Stimulated activated effector memory CD8-positive, alpha-beta T cell treated with anti-CD3 and anti-CD28 coated beads, Interleukin-12 subunit alpha, Interleukin-12 subunit beta, amount 100 ng/mL, for 72 hours (primary cell): ENCODE measurements around the gene CD7.

Experiments
- ATAC-seq: fragments of 150-1000 bp; cut with Tn5 transposase; 2 replicates; pipeline ENCODE4 v1.10.0; 2021
- DNase-seq, 2 donors: peaks; one replicate each; pipeline ENCODE4 v3.0.0; 2021 to 2022; ENCODE audit warnings: low spot score in 2 of 2
- H3K27ac Mint-ChIP-seq: one replicate; pipeline ENCODE4 v1.8.0; 2022; ENCODE audit warnings: mild to moderate bottlenecking, mixed read lengths
- H3K36me3 Mint-ChIP-seq: one replicate; pipeline ENCODE4 v1.8.0; 2022; ENCODE audit warnings: mild to moderate bottlenecking, mixed read lengths
- H3K4me1 Mint-ChIP-seq: one replicate; pipeline ENCODE4 v1.8.0; 2022; ENCODE audit warnings: mixed read lengths
- H3K4me3 Mint-ChIP-seq: one replicate; pipeline ENCODE4 v1.8.0; 2022; ENCODE audit warnings: mild to moderate bottlenecking, mixed read lengths
- H3K9me3 Mint-ChIP-seq: one replicate; pipeline ENCODE4 v1.8.0; 2022; ENCODE audit warnings: mixed read lengths

Gene CD7

DNA sequence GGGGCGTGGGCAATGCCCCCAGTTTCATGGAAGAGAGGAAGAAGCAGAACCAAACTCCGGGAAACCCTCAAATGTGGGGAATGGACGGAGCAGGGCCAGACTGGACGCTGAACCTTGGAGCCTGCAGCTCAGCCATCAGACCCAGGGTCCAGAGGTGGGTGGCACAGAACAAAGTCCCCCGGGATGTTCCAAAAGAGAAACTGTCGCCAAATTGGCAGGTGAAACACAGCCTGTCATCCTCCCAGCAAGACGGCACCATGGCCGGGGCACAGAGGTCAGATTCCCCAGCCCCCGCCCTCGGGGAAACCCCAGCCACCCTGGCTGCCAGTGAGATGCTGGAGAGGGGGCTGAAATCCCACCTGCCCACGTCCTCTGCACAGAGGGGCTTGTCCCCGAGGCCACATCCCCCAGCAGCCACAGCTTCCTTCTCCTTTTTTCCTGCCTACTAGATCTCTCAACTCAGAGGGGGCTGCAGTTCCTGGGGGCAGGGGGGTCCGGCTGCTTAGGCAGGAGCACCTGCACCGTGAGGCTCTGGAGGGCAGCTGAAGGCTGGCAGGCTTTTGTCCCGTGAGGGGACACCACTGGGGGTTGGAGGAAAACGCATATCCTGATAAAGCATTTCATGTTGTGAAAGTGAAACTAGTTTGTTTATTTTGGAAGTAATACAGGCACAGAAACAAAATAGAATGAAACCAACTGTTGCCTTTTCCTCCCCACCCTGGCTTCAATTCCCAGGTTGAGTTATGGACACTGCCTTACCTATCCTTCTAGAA is 17.4 kb upstream of the CD7 start:
- ATAC-seq (no peak), DNase-seq (no peak)
- Mint-ChIP-seq H3K27ac (peak overlapping the region; percentile 90), H3K36me3 (no peaks in the 10 kb centered on the region), H3K4me3 (peak overlapping the region; percentile 81), H3K4me1 (peaks cover 44% of the 10 kb centered on the region), H3K9me3 (no peaks in the 10 kb centered on the region)

DNA sequence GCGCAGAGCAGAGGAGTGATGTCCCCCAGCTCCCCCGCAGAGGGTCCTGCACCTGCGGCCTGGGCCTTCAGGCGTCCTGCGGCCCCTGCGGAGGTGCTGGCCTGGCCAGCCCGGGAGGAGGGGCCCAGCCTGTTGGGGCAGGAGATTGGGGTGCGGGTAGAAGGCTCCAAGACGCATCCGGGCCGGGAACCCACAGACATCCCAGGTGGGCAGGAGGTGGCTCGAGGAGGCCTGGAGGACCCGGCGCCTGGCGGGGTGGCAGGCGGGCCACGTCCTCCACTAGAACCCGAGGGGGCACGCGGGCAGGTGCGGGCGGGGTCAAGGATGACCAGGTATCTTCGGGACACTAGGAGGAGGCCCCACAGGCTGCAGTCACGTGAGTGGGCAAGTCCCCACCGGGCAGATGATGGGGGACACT is 16.8 kb upstream of the CD7 start:
- Mint-ChIP-seq H3K9me3 (no peaks in the 10 kb centered on the region), H3K4me3 (peak overlapping the region; percentile 81), H3K4me1 (peaks cover 44% of the 10 kb centered on the region), H3K36me3 (no peaks in the 10 kb centered on the region), H3K27ac (no peak overlapping the region)
- DNase-seq = no peak
- no peak for ATAC-seq

DNA sequence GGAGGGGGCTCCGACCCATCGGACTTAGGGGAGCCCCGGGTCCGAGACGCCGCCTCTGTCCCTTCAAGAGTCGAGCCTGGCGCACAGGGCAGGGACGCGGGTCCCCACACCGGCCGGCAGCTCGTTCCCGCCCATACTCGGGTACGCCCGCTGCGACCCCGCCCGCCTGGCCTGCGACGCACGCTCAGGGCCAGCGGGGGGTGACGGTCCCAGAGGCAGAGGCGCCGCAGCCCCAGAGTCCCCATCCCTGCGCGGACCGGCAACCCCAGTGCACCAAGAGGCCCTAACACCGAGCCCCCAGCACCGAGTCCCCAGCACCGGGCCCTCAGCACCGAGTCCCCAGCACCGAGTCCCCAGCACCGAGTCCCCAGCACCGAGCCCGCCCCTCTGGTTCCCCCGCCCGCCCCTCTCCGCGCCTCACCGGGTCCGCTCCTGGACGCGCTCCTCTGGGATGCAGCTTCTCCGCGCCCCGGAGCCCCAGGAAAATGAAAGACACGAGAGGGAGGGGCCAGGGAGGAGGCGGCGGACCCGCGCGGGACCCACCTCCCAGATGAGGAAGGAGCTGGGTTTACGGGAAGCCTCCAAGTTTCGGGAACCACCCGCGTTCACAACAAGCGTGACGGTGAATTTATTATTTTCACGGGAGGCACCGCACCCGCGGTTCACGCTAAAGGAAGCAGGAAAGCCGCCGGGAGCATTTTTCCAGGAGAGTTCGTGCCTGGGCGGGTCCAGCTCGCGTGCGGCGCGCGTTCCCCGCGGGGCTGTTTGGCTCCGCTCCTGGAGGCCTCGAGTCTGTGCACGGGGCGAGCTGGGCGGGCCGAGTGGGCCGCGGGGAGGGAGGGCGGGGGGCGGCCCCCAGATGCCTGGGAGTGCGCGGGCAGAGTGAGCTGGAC is 16.1 kb upstream of the CD7 start, which contains the start of gene SECTM1:
SECTM1 (minus strand) TSS at position 488 of the 893 bp plus-strand sequence. CDS start 6,526 bp downstream, outside the sequence.
- DNase-seq = no peak
- peak; percentile 65 for ATAC-seq
- Mint-ChIP-seq H3K27ac (peak within 1 kb of the TSS; percentile 34), H3K9me3 (no peaks in the 10 kb centered on the region), H3K4me1 (peaks cover 38% of the 10 kb centered on the region), H3K4me3 (peak within 1 kb of the TSS; percentile 81), H3K36me3 (no peaks in the 10 kb centered on the region)

DNA sequence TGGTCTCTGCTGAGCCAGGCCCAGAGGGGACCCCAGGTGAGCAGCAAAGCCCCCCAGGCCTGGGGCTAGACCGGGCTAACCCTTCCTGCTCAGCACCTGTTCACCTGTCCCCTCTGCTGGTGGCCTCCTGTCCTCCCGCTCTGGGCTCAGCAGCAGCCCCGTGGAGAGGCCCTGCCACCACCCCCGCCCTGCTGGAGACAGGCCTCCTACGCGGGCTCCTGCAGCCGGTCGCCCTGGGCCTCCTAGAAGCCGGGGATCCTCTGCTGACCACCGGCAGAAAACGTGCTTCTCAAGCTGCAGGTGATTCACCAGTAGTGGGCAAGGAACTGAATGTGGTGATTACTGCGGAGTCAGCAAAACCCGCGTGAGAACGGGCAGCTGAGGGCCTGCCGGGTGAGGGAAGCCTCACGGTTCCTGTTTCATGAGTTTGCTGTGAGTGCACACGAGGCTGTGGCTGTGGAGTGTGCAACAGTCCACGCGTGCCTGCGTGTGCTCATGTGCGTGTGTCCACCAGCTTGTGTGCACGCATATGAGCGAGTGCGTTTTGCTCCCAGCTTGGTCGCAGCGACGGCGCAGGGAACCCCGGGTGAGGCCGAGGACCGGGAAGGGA is 15.4 kb upstream of the CD7 start:
- DNase-seq (no peak), ATAC-seq (peak; percentile 69)
- H3K4me3 Mint-ChIP-seq = peak overlapping the region; percentile 81
- H3K27ac Mint-ChIP-seq = peak overlapping the region; percentile 34
- no peaks in the 10 kb centered on the region for H3K9me3 Mint-ChIP-seq
- peaks cover 34% of the 10 kb centered on the region for H3K4me1 Mint-ChIP-seq
- H3K36me3 Mint-ChIP-seq = no peaks in the 10 kb centered on the region

DNA sequence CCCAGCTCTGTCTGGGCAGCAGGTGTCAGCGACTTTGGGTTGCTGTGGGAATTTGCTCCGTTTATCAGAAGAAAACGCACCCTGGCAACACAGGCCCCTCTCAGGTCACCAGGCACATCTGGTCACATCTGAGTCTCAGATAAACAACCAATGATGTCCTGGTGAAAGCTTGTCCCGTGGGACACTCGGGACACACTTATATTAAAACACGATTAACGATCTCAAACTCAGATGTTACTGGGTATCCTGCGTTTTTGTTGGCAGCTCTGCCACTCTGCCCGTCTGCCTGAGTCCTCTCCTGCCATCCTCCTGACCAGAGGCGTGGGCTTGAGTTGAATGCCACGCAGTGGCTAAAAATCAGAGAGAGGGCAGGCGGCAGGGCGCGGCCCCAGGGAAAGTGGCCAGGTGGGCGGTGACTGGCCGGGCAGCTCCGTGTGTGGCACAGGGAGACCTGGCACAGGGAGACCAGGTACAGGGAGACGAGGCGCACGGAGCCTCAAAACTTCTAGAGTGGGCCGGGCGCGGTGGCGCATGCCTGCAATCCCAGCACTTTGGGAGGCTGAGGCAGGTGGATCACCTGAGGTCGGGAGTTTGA is 14.0 kb upstream of the CD7 start:
- no peak for ATAC-seq
- DNase-seq = no peak
- Mint-ChIP-seq H3K9me3 (no peaks in the 10 kb centered on the region), H3K4me1 (peaks cover 34% of the 10 kb centered on the region), H3K4me3 (peak overlapping the region; percentile 81), H3K27ac (no peak overlapping the region), H3K36me3 (no peaks in the 10 kb centered on the region)

DNA sequence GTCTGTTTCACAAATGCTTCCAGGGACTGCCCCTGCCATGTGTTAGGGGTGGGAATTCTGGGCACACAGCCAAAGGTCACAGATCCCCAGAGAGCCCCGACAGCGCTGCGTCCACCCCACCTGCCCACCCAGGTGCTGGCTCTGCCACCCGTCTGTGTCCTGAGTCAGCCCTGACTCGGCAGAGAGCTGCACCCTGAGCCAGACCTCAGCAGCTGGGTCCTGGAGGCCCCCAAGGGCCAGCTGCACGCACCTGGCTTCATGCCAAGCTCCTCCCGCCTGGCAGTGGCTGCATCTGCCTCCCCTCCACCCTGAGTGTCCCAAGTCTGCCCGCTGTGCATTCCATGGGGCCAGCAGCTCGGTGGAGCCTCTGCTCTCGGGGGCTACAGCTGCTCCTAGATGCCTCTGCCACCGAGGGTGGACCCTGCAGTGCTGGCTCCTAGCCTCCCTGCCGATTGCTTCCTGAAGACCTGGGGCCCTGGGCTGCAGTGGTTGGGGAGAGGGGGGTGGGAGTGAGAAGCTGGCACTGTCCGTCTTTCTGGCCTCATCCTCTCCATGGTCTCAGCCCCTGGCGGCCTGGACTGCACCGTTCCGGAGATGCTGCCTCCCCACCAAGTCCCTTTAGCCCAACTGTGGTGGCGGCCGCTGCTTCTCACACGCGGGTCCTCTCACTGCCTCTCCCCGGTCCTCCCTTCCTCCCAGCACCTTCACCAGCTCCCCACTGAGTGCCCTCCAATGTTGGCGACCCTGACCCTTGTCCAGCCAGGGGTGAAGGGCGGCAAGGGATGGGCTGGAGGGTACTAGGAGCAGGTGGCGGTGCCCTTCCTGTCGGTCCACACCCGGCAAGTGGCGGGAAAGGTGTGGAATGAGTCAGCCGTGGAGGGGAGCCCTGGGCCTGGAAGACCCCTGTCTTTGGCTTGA is 13.2 kb upstream of the CD7 start:
- peaks cover 8% of the 10 kb centered on the region for H3K36me3 Mint-ChIP-seq
- peaks cover 28% of the 10 kb centered on the region for H3K4me1 Mint-ChIP-seq
- no peak for ATAC-seq
- no peak overlapping the region for H3K4me3 Mint-ChIP-seq
- peak overlapping the region; percentile 14 for H3K27ac Mint-ChIP-seq
- no peaks in the 10 kb centered on the region for H3K9me3 Mint-ChIP-seq
- no peak for DNase-seq

DNA sequence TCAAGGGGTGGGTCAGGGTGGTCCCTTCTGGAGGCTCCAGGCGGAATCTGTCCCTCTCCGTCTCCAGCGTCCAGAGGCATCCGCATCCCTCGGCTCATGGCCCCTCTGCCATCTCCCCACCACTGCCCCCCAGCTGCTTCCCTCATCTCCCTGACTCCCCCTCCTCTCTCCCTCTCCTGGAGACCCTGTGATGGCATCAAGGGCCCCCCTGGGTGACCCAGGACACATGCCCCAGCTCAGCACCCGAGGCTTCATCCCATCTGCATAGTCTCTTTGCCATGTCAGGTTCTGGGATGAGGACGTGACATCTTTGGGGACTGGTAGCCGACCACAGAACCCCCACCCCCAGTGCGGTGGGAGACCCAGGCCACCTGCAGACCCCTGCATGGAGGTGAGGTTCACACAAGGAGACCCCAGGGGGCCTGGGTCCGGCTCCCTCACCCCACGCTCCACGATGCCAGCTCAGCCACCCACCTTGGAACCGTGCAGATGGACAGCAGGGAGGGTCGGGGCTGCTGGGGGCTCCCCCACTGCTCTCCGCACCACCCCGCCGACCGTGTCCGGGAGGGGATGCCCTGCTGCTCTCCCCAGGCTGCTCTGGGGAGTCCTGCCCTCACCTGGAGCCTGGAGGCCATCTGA is 12.4 kb upstream of the CD7 start:
- no peak for DNase-seq
- H3K9me3 Mint-ChIP-seq = no peaks in the 10 kb centered on the region
- H3K4me1 Mint-ChIP-seq = peaks cover 27% of the 10 kb centered on the region
- no peak for ATAC-seq
- H3K36me3 Mint-ChIP-seq = peaks cover 10% of the 10 kb centered on the region
- no peak overlapping the region for H3K27ac Mint-ChIP-seq
- H3K4me3 Mint-ChIP-seq = no peak overlapping the region

DNA sequence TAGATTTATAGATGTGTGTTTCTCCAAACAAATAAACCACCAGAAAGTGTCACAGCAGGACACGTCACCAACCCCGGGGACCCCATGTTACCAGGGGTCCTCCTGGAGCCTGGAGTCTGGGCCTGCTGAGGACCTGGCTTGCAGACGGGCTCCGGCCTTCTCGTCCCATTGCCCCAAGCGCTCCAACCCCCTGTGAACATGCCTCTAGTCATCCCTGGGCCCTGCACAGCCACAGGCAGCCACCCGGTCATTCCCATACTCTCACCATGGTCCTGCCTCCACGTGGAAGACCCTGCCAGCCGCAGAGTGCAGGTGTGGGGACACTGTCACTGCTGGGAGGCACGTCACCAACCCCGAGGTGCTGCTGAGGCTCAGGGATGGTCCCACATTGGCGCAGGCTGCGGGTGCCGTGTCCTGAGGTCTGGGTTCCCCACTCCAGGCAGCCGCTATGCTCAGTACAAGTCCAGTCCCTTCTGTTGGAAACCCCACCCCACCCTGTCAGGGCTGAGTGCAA is 11.6 kb upstream of the CD7 start:
- H3K4me1 Mint-ChIP-seq = peaks cover 25% of the 10 kb centered on the region
- no peaks in the 10 kb centered on the region for H3K9me3 Mint-ChIP-seq
- no peak overlapping the region for H3K27ac Mint-ChIP-seq
- DNase-seq (no peak), ATAC-seq (no peak)
- H3K4me3 Mint-ChIP-seq = no peak overlapping the region
- H3K36me3 Mint-ChIP-seq = peaks cover 15% of the 10 kb centered on the region

DNA sequence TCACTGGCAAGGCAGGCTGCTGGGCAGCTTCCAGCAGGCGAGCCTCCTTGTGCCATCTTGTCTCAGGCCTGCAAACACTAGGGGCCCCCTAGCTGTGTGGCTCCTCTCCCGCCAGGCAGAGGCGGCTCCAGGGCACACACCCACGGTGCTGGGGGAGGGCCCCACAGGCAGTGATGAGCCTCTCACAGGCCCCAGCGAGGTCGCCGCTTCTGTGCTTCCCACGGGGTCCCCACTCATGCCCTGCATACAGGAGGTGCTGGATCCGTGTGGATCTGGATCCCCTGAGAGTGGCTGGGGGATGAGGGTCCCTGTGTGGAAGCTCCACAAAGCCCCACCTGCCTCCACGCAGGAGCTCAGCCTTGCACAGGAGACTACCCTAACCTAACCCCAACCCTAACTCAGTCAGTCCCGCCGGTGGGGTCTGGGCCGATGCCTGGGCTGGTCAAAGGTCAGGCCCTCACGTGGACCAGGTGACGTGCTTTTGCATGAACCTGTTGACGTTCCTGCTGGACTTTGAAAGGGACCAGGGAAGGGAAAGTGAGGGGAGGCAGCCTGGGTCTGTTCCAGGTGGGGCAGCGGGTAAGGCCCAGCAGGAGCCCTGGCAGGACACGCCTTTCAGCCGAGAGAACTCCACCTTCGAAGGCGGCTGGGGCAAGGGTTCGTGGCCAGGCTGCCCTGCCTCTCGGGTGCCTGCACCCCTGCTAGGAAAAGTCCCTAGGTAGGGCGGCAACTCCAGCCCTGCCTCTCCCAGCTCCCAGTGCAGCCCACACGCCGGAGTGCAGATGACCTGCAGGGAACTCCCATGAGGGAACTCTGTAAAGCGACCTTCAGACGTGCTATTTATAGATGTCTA is 11.0 kb upstream of the CD7 start:
- no peak overlapping the region for H3K27ac Mint-ChIP-seq
- DNase-seq (no peak), ATAC-seq (no peak)
- H3K4me3 Mint-ChIP-seq = no peak overlapping the region
- H3K9me3 Mint-ChIP-seq = no peaks in the 10 kb centered on the region
- peaks cover 15% of the 10 kb centered on the region for H3K36me3 Mint-ChIP-seq
- peaks cover 31% of the 10 kb centered on the region for H3K4me1 Mint-ChIP-seq

DNA sequence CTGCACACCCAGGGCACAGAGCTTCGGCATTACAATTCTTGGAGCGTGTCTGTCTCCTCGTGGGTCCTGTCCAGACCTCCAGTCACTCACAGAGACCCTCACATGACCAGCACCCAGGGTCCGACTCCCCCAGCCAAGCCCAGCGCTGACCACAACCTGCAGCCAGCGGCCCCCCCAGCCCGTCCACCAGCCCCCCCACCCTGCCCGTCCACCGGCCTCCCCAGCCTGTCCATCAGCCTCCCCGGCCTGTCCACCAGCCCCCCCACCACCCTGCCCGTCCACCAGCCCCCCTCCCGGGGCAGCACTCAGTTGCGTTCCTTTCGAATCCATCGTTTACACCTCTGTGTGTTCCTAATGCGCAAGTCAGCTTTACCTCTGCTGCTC is 10.3 kb upstream of the CD7 start:
- Mint-ChIP-seq H3K4me3 (no peak overlapping the region), H3K9me3 (no peaks in the 10 kb centered on the region), H3K4me1 (peaks cover 33% of the 10 kb centered on the region), H3K36me3 (peaks cover 15% of the 10 kb centered on the region), H3K27ac (peak overlapping the region; percentile 48)
- no peak for ATAC-seq
- no peak for DNase-seq

DNA sequence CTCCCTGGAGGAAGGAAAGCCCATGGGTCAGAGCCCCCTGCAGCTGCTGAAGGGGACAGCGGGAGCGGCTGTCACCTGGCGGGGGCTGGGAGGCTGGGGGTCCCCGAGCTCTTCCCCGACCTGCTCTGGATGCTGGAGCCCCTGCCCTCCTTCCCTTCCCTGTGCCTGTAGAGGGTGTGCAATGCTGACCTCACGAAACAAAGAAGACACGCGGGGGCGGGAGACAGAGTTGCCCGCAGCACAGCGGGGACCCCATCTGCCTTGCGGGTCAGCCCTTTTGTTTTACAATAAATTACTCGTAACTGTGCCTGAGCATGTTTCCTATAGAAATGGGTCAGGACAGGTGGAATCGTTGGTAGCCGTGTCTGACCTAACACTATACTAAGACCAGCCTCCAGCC is 9.9 kb upstream of the CD7 start:
- ATAC-seq = no peak
- Mint-ChIP-seq H3K9me3 (no peaks in the 10 kb centered on the region), H3K4me1 (peaks cover 33% of the 10 kb centered on the region), H3K4me3 (no peak overlapping the region), H3K27ac (peak overlapping the region; percentile 48), H3K36me3 (peaks cover 15% of the 10 kb centered on the region)
- DNase-seq = no peak

DNA sequence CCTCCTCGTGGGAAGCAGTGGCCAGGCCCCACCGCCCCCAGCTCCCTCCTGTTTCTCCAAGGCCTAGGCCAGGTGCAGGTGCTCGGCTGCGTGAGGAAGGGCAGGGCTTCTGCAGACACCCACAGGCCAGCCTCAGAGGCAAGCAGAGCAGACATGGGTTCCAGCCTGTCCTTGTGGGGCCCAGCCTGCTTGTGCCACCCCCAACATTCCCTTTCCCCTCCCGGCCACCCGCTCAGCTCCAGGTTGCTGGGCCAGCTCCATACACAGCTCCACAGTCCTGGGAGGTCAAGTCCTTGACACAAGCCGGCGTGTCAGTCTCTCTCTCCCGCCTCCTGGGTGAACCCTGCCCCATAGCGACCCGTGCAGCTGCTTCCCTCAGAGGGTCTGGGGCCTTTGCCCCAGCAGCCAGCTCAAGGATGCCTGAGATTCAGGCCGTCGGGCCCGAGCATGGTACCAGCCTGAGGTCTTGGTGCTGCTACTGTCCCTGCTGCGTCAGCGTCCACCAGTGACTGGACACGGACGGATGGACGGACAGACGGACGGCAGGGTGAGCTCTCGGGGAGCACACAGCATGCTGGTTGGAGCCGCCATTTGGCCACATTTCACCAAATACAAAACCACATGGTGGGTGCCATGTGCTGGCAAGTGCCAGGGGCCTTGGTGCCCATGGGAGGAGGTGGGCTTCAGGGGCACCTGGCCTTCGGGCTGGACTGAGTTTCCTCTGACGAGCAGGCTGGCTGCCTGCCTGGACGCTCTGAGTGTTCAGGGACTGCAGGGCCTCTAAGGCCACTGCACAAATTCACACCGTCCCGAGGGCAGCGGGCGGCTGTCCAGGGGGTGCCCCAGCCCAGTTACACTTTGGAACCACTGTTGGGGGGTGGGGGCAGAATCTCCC is 8.1 kb upstream of the CD7 start:
- H3K36me3 Mint-ChIP-seq = peaks cover 24% of the 10 kb centered on the region
- ATAC-seq = no peak
- no peak overlapping the region for H3K27ac Mint-ChIP-seq
- no peak overlapping the region for H3K4me3 Mint-ChIP-seq
- DNase-seq = no peak
- H3K4me1 Mint-ChIP-seq = peaks cover 40% of the 10 kb centered on the region
- no peaks in the 10 kb centered on the region for H3K9me3 Mint-ChIP-seq
